Stimulated activated naive CD4-positive, alpha-beta T cell treated with Interleukin-2 at 50 U/mL for 16 hours (primary cell): ENCODE results near the gene WAC.
"Not testable (repeated sequence)": the region's sequence is repeated elsewhere in the genome, so short reads cannot be mapped to it uniquely, and the experiment has no call there.

Source experiments
- DNase-seq: peaks from one replicate; lab custom pipeline; 2025; lab: John Stamatoyannopoulos, UW

WAC gene

GRCh38 chr10:28612877-28613276 is 80.0 kb downstream of the WAC start:
- DNase-seq: no peak

- no peak for DNase-seq
These were observed 83.6 kb downstream of the WAC start for GRCh38 chr10:28616514-28616913.

GRCh38 chr10:28619455-28619854 is 86.5 kb downstream of the WAC start:
- DNase-seq: no peak

GRCh38 chr10:28620251-28620650 is 87.3 kb downstream of the WAC start:
- DNase-seq: no peak

GRCh38 chr10:28623483-28623882 is 90.6 kb downstream of the WAC start:
- DNase-seq: no peak

- no peak for DNase-seq
These were observed 91.4 kb downstream of the WAC start for GRCh38 chr10:28624351-28624750.

- no peak for DNase-seq
These were observed 94.2 kb downstream of the WAC start for GRCh38 chr10:28627102-28627501.

- peak; percentile 44 for DNase-seq
These were observed 95.4 kb downstream of the WAC start for GRCh38 chr10:28628184-28628893.

- DNase-seq: no peak
These were observed 99.1 kb downstream of the WAC start for GRCh38 chr10:28631896-28632583.

GRCh38 chr10:28632584-28632945 is 99.6 kb downstream of the WAC start:
- no peak for DNase-seq

- no peak for DNase-seq
These were observed 100.8 kb downstream of the WAC start for GRCh38 chr10:28633750-28634149.

- no peak for DNase-seq
These were observed 104.4 kb downstream of the WAC start for GRCh38 chr10:28637346-28637745.

GRCh38 chr10:28638392-28638791 is 105.5 kb downstream of the WAC start:
- DNase-seq: no peak

- DNase-seq: no peak
These were observed 107.6 kb downstream of the WAC start for GRCh38 chr10:28640551-28640950.

- DNase-seq: no peak
These were observed 111.7 kb downstream of the WAC start for GRCh38 chr10:28644647-28645046.

GRCh38 chr10:28652106-28652505 is 119.2 kb downstream of the WAC start:
- DNase-seq: no peak

- DNase-seq: no peak
These were observed 119.8 kb downstream of the WAC start for GRCh38 chr10:28652703-28653102.

GRCh38 chr10:28658824-28659223 is 125.9 kb downstream of the WAC start:
- not testable (repeated sequence) for DNase-seq

- DNase-seq: no peak
These were observed 128.1 kb downstream of the WAC start for GRCh38 chr10:28661035-28661434.

GRCh38 chr10:28663576-28664368 is 130.9 kb downstream of the WAC start:
- peak; percentile 45 for DNase-seq

- no peak for DNase-seq
These were observed 131.4 kb downstream of the WAC start for GRCh38 chr10:28664369-28664740.

GRCh38 chr10:28666751-28667467 is 134.0 kb downstream of the WAC start:
- DNase-seq: no peak
